GM19238 (cell line): ENCODE results near the gene MLEC.

ENCODE experiments used
- DNase-seq: peaks from one replicate; pipeline ENCODE4 v3.0.0; 2011; ENCODE audit warnings: low spot score; ENCODE audit not compliant: insufficient read length

MLEC gene

GRCh38 chr12:120690978-120691377, 4.0 kb downstream of the MLEC start:
- no peak for DNase-seq

DNA sequence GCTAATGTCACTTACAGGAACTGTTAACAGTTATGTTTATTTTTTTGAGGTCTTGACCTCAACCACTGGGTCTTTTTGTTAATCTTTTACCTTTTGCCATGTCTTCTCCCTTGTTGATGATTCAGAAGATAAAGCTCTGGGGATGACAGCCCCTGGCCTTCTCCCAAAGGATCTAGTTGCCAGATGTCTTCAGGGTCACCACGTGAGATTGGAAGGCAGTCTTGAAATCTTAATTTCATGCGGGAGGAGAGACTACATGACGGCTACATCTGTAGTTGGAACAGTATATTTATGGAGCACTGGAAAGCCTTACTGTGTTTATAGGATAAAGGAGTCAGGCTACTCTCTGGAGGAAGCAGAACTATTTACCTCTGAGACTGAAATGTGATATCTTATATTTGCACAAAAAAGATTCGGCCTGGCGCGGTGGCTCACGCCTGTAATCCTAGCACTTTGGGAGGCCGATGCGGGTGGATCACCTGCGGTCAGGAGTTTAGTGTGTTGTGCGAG, 5.6 kb downstream of the MLEC start:
- DNase-seq: no peak

- DNase-seq: no peak
These were observed 6.9 kb downstream of the MLEC start for GRCh38 chr12:120693848-120694247.

GRCh38 chr12:120696626-120697025, 9.7 kb downstream of the MLEC start:
- DNase-seq: no peak

GRCh38 chr12:120697344-120697743, 10.4 kb downstream of the MLEC start:
- DNase-seq: no peak

DNA sequence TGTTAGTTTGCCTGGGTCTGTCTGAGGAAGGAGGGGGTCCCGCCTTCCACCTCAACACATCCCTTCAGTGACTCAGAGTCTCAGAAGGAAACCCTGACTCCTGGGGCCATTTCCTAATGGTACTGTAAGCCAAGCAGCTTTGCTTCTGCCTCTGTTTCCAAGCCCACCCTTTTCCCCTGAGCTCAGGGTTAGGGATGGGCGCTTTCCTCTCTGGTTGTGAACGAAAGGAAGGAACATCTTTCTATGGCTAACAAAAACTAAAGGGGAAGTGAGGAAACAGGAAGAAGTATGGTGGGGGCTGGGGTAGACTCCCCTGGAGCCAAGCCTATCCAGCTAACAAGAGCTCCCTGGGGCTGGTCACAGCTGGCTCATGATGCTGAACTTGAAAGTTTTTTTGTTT, 11.7 kb downstream of the MLEC start:
- no peak for DNase-seq

GRCh38 chr12:120699553-120699952, 12.6 kb downstream of the MLEC start:
- DNase-seq: no peak

DNA sequence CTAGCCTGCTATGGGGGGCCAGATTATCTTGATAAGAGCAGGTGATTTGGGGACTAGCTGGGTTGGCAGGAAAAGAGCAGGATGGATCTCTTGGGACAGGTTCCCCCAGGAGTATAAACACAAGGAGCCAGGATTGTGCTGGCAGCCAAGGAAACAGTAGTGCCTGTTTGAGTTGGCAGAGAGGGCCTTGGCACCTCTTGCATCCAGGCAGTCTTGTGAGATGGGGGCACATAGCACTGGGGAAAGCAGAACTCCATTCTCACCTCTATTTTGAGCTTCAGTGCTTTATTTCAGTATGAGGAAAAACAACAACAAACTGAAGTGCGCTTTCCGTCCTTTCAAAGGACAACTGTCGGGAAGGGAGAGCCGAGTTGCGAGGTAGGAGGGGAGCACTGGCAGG, 13.9 kb downstream of the MLEC start:
- no peak for DNase-seq

GRCh38 chr12:120702637-120703036, 15.7 kb downstream of the MLEC start:
- DNase-seq: no peak

DNA sequence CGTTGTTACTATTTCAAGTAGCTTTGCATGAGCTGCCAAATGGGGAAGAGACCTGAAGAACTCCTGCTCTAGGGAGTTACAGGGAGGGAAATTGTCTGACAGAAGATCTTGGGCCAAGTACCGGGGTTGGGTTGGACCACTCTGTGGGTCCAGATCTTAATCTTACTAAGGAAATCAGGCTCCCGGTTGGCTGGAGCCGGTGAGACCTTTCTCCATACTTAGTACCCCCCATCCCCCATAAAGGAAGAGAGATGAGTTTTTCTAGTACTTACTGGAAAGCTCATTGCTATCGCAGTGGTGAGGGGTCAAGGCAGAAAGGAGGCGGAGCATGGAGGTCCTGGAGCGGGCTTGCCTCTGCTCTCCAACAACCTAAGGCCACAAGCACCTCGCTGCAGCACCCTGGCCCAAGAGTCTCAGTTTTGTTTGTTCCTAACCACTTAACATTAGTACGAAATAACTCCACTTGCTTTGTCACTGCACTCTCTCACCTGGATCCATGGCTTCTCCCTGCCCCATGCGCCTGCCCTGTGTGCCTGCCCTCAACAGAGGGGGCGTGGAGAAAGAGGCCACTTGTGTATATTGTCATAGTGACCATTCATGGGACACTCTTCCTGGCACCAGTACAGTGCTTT, 16.5 kb downstream of the MLEC start:
- no peak for DNase-seq

DNA sequence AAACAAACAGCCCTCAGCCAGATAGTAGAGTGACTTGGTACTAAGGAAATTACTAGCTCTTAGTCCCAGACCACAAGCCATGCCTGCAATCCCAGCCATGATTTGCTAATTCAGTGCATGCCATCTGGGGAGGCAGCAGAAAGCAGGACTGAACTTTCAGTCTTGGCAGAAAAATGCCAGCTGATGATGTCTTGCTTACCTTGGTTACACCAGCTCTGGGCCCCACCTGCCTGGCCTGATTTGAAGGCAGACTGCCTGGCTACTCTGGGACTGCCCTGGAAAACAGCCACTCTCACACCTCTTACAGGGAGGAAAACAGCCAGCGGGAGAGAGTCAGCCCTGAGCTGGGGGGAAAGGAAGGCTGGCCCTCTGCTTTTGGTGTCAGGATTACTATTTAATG, 18.7 kb downstream of the MLEC start:
- no peak for DNase-seq

GRCh38 chr12:120706029-120706428, 19.1 kb downstream of the MLEC start:
- DNase-seq: no peak

DNA sequence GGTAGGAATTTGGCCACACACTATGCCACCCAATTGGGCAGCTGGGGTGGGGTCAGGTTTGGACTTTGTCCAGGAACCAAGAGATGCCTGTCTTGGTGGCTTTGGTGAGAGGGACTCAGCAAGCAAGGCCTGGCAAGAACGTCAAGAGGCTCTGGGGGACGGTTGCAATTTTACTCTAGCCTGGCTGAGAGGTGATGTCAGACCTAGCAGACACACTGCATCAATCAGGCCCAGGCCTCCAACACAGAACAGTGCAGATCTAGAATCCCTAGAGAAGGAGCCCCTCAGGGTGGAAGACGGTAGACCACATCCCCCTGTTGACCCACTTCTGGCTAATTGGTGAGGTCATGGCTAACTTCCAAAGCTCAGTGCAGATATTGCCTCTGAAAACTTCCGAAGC, 21.7 kb downstream of the MLEC start:
- no peak for DNase-seq

DNA sequence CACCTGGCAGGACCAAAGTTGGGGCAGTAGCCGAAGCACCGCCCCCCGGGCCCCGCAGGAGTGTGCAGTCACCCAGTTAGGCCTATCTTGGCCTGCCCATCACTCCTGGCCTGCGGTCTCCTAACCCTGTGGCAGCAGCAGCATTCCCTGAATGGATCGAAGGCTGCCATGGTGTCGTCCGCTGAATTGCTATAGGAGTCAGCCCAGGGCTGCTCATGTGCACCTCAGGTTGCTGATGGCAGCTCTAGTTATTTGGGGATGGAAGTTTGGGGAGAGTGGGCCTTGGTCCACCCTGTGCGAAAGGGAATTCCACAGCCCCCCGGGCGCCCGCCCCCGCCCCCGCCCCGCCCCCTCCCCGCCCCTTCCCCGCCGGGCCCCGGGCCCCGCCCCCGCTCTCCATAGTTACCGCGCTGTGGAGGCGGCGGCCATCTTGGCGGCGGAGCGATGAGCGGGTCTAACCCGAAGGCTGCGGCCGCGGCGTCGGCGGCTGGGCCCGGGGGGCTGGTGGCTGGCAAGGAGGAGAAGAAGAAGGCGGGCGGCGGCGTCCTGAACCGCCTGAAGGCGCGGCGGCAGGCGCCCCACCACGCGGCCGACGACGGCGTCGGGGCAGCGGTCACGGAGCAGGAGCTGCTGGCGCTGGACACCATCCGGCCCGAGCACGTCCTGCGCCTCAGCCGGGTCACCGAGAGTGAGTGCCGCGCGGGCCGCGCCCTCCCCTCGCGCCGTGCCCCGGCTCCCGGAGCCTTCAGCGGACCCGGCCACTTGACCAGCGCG, 23.3 kb downstream of the MLEC start, which contains the start of gene UNC119B:
UNC119B (plus strand) TSS at position 428 of the 774 bp plus-strand sequence; CDS start at position 445, 17 bp downstream.
- DNase-seq: peak; percentile 84

DNA sequence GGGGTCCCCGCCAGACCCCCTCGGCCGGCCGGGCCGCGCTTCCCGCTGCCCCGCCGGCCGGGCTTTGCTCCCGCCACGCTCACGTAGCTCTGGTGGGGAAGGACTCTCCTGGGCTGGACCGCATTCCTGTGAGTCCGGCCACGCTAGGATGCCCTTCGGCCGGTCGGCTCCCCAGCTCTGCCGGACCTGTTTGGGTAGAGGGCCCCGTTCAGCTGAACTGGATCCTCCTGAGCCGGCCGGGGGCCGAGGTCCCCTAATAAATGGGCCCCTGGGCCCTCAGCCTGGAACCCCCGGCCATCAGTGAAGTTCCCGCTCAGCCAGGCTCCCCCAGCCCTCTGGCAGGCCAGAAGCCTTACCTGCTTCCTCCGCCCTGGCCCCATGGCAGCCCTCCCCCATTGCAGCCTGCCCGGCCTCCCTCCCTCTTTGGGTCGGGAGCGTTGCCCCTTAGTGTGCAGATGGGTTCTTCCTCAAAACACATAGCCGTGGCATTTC, 23.9 kb downstream of the MLEC start:
- DNase-seq: peak; percentile 49

DNA sequence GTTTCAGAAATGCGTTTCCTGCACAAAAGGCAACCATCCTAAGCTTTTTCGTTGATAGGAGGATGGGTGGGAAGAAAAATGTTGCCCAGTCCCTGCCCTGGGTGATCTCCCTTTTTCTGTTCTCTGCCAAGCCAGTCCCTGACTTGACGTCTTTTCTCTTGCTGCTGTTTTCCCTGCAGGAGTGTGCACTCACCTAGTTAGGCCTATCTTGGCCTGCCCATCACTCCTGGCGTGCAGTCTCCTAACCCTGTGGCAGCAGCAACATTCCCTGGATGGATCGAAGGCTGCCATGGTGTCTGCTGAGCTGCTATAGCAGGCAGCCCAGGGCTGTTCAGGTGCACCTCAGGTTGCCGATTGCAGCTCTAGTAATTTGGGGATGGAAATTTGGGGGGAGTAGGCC, 24.5 kb downstream of the MLEC start:
- DNase-seq: no peak

GRCh38 chr12:120712610-120713009, 25.7 kb downstream of the MLEC start:
- DNase-seq: no peak

DNA sequence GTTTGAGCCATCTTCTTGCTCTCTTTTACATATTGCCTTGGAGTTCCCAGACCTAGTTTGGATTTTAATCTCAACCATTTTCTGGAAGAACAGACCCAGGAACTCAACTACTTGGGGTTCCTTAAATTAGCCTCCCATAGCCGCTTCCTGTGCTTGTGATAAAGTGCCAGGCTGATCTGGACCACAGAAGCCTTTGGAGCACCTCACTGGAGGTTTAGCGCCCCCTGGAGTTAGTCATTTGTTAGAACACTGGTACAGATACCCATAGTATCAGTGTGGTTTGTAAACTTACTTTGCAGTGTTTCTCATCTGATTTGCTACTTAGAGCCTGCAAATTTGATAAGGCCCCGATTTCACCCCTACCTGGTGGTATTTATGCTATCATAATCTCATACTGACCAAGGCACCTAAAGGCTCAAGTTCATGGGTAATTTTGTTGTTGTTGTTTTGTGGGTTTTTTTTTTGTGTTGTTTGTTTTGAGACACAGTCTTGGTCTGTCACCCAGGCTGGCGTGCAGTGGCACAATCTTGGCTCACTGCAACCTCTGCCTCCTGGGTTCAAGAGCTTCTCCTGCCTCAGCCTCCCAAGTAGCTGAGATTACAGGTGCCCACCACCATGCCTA, 27.0 kb downstream of the MLEC start:
- peak; percentile 60 for DNase-seq

DNA sequence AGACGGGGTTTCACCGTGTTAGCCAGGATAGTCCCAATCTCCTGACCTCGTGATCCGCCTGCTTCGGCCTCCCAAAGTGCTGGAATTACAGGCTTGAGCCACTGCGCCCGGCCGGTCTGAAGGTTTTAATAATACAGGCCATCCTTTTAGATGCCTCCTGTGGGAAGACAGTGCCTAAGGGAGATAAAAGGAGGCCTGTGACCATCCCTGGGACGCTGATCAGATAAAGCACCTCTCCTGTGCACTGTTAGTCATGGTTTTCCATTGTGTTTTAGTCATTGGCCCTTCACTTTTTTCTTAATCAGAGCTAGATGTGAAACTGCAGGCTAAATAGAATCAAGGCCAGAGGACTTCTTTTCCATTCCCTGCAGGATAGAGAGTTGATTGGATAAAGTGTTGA, 31.1 kb downstream of the MLEC start:
- no peak for DNase-seq

- DNase-seq: no peak
These were observed 32.1 kb downstream of the MLEC start for GRCh38 chr12:120719072-120719471.

DNA sequence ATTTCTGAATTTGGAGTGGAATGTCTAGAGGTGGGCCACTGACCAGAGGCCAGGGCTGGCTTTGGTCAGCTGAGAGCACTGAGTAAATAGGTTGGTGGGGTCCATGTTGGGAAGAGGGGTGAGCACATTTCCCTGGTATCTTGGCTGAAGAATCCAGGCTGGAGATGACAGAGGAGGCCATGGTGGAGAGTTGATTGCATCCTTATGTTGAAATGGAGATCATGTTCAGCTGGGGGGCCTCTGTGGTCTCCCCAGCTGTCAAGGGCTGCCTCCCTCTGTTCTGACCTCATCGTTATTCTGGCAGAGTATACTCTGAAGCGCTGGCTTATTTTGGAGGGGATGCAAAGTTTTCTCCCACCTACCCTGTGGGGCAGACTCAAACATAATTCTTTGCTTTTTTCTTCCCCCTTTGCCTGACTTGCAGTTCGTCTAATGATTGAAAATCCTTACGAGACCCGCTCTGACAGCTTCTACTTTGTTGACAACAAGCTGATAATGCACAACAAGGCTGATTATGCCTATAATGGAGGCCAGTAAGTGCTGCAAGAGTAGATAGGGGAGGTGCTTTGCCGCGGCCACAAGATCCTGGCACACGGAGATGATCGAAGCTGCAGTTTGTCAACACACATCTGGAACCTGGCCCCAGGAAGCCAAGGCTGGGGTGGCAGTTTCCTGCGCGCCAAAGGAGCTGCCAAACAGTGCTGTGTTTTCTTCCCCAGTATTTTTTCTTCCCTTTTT, 32.7 kb downstream of the MLEC start:
- DNase-seq: no peak
